G401 (cell line): ENCODE results near the gene ABCC1. TPM values are rescaled to one million over a fixed set of nuclear protein-coding genes. Genes with fewer than 3 reads are reported as not detected.
"Not testable (repeated sequence)": the region's sequence is repeated elsewhere in the genome, so short reads cannot be mapped to it uniquely, and the experiment has no call there.

Experiments used
- DNase-seq: peaks from one replicate; pipeline ENCODE4 v3.0.0-alpha.2; 2015; ENCODE audit warnings: low spot score
- in situ Hi-C: cut with HindIII; loops from 2 replicates; pipeline ENCODE4 v1.10.0; 2016; ENCODE audit warnings: low sequenced_read_pairs, mixed read lengths
- total RNA-seq: library from RNA; depleted of rRNA; stranded (reverse); fragments of >200 nt; shearing (Covaris generic); gene quantifications from 2 replicates; pipeline ENCODE4 v1.2.3, GENCODE V29; 2014

ABCC1 gene
- total RNA-seq, 1 experiment from 2014 or later = 26.4 TPM

- in situ Hi-C loops = no loop called here
- DNase-seq = no peak
Measured at GRCh38 chr16:16086653-16087446, 137.4 kb downstream of the ABCC1 start.

- in situ Hi-C loops = no loop called here
- DNase-seq = no peak
Measured at GRCh38 chr16:16090238-16090637, 140.8 kb downstream of the ABCC1 start.

DNA sequence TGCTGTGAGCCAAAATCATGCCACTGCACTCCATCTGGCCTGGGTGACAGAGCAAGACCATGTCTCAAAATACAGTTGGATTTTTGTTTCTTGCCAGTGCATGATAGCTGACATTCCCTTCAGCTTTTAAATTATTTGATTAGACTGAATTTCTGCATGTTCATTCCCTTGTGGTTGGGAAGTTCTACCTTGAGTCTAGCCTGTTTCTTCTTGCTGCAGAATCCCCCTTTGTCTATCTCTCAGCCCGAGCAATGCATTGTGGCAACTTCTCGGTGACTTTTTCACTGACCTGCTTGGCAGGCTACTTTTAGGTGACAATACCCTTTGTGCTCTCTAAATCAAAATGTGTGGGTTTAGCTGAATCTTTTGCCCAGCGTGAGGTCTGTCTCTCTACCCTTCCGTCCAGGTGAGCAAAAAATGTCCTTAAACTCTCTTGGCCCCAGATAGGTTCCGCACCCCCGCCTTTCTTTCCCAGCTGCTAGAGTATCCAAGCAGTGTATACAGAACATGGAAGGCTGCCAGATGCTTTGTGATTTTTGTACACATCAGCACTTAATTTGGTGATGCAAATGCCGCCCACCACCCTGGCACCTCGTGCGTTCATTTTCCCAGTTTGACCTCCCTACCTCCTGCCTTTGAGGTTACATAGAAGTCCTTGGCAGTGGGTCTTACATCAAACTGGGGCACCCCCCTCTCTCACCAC lies 143.7 kb downstream of the ABCC1 start:
- in situ Hi-C loops = no loop called here
- DNase-seq = no peak

DNA sequence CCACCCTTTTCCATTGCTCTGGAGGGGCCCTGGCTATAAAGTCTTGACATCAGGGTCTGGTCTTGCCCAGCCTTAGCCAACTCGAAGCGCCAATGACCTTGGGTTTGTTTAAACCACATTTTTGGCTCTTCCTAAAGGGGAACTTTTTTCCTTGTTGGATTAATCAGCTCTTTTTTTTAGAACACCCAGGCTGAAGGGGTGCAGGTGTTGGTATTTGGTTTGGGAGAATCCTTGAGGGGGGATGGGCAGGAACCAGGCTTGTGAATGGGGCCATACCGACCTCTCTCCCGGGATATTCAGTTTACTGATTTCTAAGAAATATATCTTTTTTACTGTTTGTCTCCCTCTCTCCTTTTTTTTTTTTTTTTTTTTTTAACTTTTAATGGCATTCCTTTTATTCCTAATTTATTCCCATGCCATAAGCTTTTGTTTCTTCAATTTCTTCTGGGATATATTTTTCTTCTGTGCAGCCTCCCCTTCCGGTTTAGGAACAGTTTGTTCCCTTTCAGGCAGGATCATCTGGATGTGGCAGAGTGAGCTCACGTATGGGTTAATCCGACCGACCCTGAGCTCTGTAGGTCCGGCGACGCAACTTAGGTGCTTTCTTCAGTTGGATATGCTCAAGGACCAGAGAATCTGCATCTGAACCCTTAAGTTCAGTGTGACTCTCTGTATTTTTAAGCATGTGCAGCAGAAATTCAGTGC lies 144.4 kb downstream of the ABCC1 start:
- in situ Hi-C loops = no loop called here
- DNase-seq = no peak

- in situ Hi-C loops = no loop called here
Measured at GRCh38 chr16:16095646-16096045, 146.2 kb downstream of the ABCC1 start.

GRCh38 chr16:16096121-16096857 lies 146.9 kb downstream of the ABCC1 start:
- DNase-seq = no peak
- in situ Hi-C loops = no loop called here

More at GRCh38 chr16:16095646-16096045, 146.2 kb downstream of the ABCC1 start:
- no peak for DNase-seq

DNA sequence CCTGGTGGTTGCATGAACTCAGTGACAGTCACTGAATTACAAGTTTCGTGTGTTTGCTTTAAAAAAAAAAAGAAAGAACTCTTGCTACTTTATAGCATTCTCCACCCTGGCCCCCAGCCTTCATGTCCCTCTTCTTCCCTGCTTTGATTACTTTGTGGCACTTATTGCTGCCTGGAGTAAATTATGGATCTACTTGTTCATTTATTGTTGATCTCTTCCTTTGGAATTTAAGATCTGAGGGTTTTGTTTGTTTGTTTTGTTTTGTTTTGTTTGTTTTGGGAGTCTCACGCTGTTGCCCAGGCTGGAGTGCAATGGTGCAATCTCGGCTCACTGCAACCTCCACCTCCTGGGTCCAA lies 147.4 kb downstream of the ABCC1 start:
- in situ Hi-C loops = no loop called here
- DNase-seq = no peak

GRCh38 chr16:16099320-16099719 lies 149.9 kb downstream of the ABCC1 start:
- in situ Hi-C loops = no loop called here
- no peak for DNase-seq

GRCh38 chr16:16100631-16101030 lies 151.2 kb downstream of the ABCC1 start:
- in situ Hi-C loops = no loop called here
- no peak for DNase-seq

DNA sequence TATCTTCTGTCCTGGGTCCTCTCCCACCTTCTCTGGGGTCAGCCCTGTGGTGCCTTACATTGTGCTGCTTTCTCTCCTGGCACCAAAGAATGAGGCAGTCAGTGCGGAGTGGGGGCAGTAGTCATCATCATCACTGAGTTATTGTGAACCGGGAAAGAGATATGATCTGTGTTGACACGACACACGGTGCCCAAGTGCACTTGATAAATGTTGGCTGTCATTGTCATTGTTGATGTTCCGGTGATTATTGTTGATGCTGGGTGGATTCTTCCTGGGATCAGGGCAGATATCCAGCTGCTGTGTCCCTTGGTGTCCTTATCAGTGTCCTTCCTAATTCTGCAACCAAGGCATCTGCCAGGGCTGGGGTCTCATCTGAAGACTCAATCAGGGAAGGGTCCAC lies 152.2 kb downstream of the ABCC1 start:
- in situ Hi-C loops = no loop called here

DNA sequence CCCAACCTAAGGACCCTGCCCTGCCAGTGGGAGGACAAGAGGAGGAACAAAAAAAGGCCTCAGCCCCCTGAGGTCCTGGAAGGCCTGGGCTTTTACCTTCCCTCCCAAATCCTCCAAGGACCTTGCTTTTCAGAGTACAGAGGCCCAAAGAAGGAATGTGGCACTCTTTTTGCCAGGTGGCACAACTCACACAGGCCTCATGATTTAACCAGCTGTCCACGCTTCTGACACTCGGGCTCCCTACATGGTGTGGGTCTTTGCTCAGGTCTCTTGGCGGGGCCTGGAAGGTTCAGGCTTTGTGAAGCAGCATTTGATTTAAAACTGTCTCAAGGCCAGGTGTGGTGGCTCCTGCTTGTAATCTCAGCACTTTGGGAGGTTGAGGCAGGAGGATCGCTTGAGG lies 153.3 kb downstream of the ABCC1 start:
- DNase-seq = no peak
- in situ Hi-C loops = no loop called here

More for the DNA sequence above, 152.2 kb downstream of the ABCC1 start:
- no peak for DNase-seq

- in situ Hi-C loops, DNase-seq: not testable (repeated sequence)
Measured at GRCh38 chr16:16104132-16104803, 154.9 kb downstream of the ABCC1 start.

DNA sequence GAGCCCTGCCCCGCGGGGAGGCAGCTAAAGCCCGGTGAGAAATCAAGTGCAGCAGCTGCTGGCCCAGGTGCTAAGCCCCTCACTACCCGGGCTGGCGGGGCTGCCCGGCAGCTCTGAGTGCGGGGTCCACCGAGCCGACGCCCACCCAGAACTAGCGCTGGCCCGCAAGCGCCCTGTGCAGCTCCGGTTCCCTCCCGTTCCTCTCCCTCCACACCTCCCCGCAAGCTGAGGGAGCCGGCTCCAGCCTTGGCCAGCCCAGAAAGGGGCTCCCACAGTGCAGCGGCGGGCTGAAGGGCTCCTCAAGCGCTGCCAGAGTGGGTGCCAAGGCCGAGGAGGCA lies 155.4 kb downstream of the ABCC1 start:
- DNase-seq, in situ Hi-C loops: not testable (repeated sequence)

DNA sequence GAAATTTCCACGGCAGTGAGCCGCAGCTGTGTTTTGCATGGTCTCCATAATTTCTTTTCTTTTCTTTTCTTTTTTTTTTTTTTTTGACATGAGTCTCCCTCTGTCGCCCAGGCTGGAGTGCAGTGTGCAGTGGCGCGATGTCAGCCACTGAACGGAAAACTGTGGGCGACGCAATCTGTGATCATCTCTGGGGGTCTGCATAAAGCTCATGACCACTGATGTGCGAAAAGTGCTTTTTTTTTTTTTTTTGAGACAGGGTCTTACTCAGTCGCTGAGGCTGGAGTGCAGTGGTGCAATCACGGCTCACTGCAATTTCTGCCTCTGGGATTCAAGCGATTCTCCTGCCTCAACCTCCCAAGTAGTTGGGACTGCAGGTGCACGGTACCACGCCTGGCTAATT lies 156.2 kb downstream of the ABCC1 start:
- no peak for DNase-seq
- in situ Hi-C loops = no loop called here

- DNase-seq = no peak
- in situ Hi-C loops = no loop called here
Measured at GRCh38 chr16:16106466-16106865, 157.1 kb downstream of the ABCC1 start.

GRCh38 chr16:16107839-16108238 lies 158.4 kb downstream of the ABCC1 start:
- in situ Hi-C loops = no loop called here
- no peak for DNase-seq

GRCh38 chr16:16108759-16109158 lies 159.3 kb downstream of the ABCC1 start:
- in situ Hi-C loops = no loop called here

DNA sequence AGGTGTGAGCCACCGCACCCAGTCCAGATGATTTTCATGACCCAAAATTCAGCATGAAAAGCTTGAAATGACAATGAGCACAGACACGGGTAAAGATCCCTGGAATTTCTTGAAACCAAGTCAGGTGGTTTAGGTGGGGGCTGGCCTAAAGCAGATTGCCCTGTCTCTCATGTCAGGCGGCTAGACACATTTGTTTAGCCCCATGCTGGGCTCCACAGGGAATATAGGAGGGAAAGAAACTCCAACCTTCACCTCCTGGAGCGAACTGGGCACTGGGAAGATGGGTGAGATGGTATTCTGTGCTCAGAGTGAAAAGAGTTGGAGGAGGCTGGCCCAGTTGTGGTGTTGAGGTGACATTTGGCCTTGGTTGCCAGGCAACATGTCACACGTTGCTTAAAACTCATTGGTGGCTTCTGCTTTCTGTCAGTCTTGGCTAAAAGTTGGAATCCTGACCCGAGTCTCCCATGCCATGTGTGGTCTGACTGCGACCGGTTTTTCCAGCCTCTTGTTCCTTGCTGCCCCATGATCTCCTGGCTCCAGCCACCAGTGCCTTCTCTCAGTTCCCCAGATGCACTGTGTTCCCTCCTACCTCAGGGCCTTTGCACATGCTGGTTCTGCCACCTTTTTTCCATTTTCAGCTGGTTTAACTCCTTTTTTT lies 160.2 kb downstream of the ABCC1 start:
- in situ Hi-C loops = no loop called here
- no peak for DNase-seq

More at GRCh38 chr16:16108759-16109158, 159.3 kb downstream of the ABCC1 start:
- DNase-seq = no peak

- DNase-seq = no peak
- in situ Hi-C loops = no loop called here
Measured at GRCh38 chr16:16110111-16110490, 160.7 kb downstream of the ABCC1 start.
